Measurements from ENCODE around the gene ATG9B.

DNA sequence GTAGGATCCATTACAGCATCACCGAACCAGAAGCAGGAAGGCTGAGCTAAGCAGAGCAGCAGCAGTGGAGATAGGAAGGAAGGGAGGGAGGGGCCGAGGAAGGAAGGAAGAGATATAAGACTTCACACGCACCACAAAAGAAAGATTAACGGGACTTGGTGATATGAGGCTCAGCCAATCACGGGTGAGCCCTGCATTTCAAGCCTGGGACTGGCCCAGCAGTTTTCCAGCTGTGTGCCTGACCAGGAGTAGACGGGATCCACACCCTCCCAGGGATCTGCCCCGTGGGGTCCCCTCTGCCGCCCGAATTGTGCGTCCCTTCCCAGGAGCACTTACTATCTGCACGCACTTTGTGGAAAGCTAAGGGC, 16.2 kb downstream of the ATG9B start:
- TF ChIP-seq, protein P1, sequence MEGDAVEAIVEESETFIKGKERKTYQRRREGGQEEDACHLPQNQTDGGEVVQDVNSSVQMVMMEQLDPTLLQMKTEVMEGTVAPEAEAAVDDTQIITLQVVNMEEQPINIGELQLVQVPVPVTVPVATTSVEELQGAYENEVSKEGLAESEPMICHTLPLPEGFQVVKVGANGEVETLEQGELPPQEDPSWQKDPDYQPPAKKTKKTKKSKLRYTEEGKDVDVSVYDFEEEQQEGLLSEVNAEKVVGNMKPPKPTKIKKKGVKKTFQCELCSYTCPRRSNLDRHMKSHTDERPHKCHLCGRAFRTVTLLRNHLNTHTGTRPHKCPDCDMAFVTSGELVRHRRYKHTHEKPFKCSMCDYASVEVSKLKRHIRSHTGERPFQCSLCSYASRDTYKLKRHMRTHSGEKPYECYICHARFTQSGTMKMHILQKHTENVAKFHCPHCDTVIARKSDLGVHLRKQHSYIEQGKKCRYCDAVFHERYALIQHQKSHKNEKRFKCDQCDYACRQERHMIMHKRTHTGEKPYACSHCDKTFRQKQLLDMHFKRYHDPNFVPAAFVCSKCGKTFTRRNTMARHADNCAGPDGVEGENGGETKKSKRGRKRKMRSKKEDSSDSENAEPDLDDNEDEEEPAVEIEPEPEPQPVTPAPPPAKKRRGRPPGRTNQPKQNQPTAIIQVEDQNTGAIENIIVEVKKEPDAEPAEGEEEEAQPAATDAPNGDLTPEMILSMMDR (IDR thresholded peaks at IDR 0.05): no peak
- no peak for TF ChIP-seq EZH2 (IDR thresholded peaks at IDR 0.05; ENCODE audit: borderline replicate concordance, insufficient read depth, low read depth, low read length, poor library complexity, severe bottlenecking)
